Upper lobe of right lung (tissue), 1 donor: Measurements from ENCODE around the gene PTPN12. TPM values are rescaled to one million over a fixed set of nuclear protein-coding genes. Genes with fewer than 3 reads are reported as not detected.
"Not testable (repeated sequence)": the region's sequence is repeated elsewhere in the genome, so short reads cannot be mapped to it uniquely, and the experiment has no call there.

Source experiments
- ATAC-seq: fragments of 200-7000 bp; cut with Tn5 transposase; one replicate; pipeline ENCODE4 v1.9.1; 2020; ENCODE audit warnings: mild to moderate bottlenecking, moderate library complexity
- DNase-seq: peaks from one replicate; pipeline ENCODE4 v3.0.0-alpha.2; 2020
- H3K27ac ChIP-seq: fragments of 200-600 bp; one replicate; pipeline ENCODE4 v1.8.0; 2022
- H3K27me3 ChIP-seq: fragments of 200-600 bp; one replicate; pipeline ENCODE4 v1.8.0; 2022; ENCODE audit warnings: mild to moderate bottlenecking
- H3K36me3 ChIP-seq: fragments of 200-600 bp; one replicate; pipeline ENCODE4 v1.8.0; 2022
- H3K4me1 ChIP-seq: fragments of 200-600 bp; one replicate; pipeline ENCODE4 v1.8.0; 2022
- H3K4me3 ChIP-seq: fragments of 200-600 bp; one replicate; pipeline ENCODE4 v1.8.0; 2022; ENCODE audit warnings: mild to moderate bottlenecking
- H3K9me3 ChIP-seq: fragments of 200-600 bp; one replicate; pipeline ENCODE4 v1.8.0; 2022
- intact Hi-C: fragments of 100-400 bp; cut with DNase I; formaldehyde crosslinking; loops from one replicate; pipeline ENCODE4 v1.11.0; 2022
- total RNA-seq: library from RNA; stranded (reverse); fragmentation: NEBNext Ultra II Directional; extraction: Animal tissue kit (Norgen Biotek cat#: 25700); gene quantifications from one replicate; pipeline ENCODE4 v1.2.1, GENCODE V29; 2021
- TF ChIP-seq, protein P1 (sequence below): fragments of 200-600 bp; IDR thresholded peaks from one replicate; pipeline ENCODE4 v1.8.0; 2022; ENCODE audit warnings: antibody characterized with exemption
- donor health status: DM: no; HTN: yes; CAD: no; lungs with severe emphysema.

Gene PTPN12
- total RNA-seq, 1 donor from 2014 or later: 149 TPM

DNA sequence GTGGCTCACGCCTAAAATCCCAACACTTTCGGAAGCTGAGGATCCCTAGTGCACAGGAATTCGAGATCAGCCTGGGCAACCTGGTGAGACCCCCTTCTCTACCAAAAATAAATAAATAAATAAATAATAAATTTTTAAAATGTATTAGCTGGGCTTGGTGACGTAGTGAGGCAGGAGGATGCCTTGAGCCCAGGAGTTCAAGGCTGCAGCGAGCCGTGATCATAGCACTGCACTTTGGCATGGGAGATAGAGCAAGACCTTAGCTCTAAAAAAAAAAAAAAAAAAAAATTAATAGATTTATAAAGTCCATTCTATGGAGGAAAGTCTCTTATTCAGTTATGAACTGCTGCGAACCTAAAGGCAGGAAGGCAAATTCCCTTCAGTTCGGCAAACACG, 1.1 kb upstream of the PTPN12 start:
- ATAC-seq (no peak), DNase-seq (no peak)
- Histone ChIP-seq H3K4me3 (peak overlapping the region; percentile 97), H3K36me3 (no peaks in the 10 kb centered on the region), H3K9me3 (no peaks in the 10 kb centered on the region), H3K27me3 (no peaks in the 10 kb centered on the region), H3K27ac (peak overlapping the region; percentile 89), H3K4me1 (peaks cover 15% of the 10 kb centered on the region)
- intact Hi-C loops: no loop called here
- TF ChIP-seq, protein P1, sequence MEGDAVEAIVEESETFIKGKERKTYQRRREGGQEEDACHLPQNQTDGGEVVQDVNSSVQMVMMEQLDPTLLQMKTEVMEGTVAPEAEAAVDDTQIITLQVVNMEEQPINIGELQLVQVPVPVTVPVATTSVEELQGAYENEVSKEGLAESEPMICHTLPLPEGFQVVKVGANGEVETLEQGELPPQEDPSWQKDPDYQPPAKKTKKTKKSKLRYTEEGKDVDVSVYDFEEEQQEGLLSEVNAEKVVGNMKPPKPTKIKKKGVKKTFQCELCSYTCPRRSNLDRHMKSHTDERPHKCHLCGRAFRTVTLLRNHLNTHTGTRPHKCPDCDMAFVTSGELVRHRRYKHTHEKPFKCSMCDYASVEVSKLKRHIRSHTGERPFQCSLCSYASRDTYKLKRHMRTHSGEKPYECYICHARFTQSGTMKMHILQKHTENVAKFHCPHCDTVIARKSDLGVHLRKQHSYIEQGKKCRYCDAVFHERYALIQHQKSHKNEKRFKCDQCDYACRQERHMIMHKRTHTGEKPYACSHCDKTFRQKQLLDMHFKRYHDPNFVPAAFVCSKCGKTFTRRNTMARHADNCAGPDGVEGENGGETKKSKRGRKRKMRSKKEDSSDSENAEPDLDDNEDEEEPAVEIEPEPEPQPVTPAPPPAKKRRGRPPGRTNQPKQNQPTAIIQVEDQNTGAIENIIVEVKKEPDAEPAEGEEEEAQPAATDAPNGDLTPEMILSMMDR: no peak

- intact Hi-C loops: no loop called here
- Histone ChIP-seq H3K4me3 (peak overlapping the region; percentile 97), H3K36me3 (no peaks in the 10 kb centered on the region), H3K27ac (peak overlapping the region; percentile 89), H3K4me1 (peaks cover 20% of the 10 kb centered on the region), H3K9me3 (no peaks in the 10 kb centered on the region), H3K27me3 (no peaks in the 10 kb centered on the region)
- TF ChIP-seq, protein P1: no peak
- ATAC-seq (peak; percentile 94), DNase-seq (peak; percentile 100)
Observed at GRCh38 chr7:77536413-77537135, 521 bp upstream of the PTPN12 start.

GRCh38 chr7:77537778-77538280, 734 bp downstream of the PTPN12 start:
- peaks cover 32% of the 10 kb centered on the region for H3K4me1 ChIP-seq
- ATAC-seq: peak; percentile 22
- TF ChIP-seq, protein P1: no peak

GRCh38 chr7:77538281-77539212, 1.5 kb downstream of the PTPN12 start:
- Histone ChIP-seq H3K4me1 (peaks cover 35% of the 10 kb centered on the region), H3K9me3 (no peaks in the 10 kb centered on the region), H3K27ac (peak overlapping the region; percentile 97), H3K4me3 (peak overlapping the region; percentile 97), H3K36me3 (no peaks in the 10 kb centered on the region), H3K27me3 (no peaks in the 10 kb centered on the region)
- intact Hi-C loops: no loop called here
- ATAC-seq (peak; percentile 45), DNase-seq (peak; percentile 91)
- TF ChIP-seq, protein P1: no peak

More at GRCh38 chr7:77537778-77538280, 734 bp downstream of the PTPN12 start:
- intact Hi-C loops: no loop called here
- Histone ChIP-seq H3K27ac (peak overlapping the region; percentile 97), H3K36me3 (no peaks in the 10 kb centered on the region), H3K9me3 (no peaks in the 10 kb centered on the region), H3K4me3 (peak overlapping the region; percentile 97), H3K27me3 (no peaks in the 10 kb centered on the region)
- DNase-seq: peak; percentile 80

- TF ChIP-seq, protein P1: no peak
- intact Hi-C loops: no loop called here
- no peaks in the 10 kb centered on the region for H3K27me3 ChIP-seq
- DNase-seq (no peak), ATAC-seq (no peak)
- H3K9me3 ChIP-seq: no peaks in the 10 kb centered on the region
- no peaks in the 10 kb centered on the region for H3K36me3 ChIP-seq
- H3K27ac ChIP-seq: no peak overlapping the region
- peak overlapping the region; percentile 97 for H3K4me3 ChIP-seq
- H3K4me1 ChIP-seq: peaks cover 50% of the 10 kb centered on the region
Observed at GRCh38 chr7:77540402-77540822, 3.3 kb downstream of the PTPN12 start.

- H3K9me3 ChIP-seq, H3K4me3 ChIP-seq, intact Hi-C loops, ATAC-seq, H3K27me3 ChIP-seq, H3K36me3 ChIP-seq, H3K27ac ChIP-seq, DNase-seq: not testable (repeated sequence)
- H3K4me1 ChIP-seq: peaks cover 54% of the 10 kb centered on the region
Observed at GRCh38 chr7:77540993-77541392, 3.9 kb downstream of the PTPN12 start.
